Measurements from ENCODE around the gene SHMT2.

DNA sequence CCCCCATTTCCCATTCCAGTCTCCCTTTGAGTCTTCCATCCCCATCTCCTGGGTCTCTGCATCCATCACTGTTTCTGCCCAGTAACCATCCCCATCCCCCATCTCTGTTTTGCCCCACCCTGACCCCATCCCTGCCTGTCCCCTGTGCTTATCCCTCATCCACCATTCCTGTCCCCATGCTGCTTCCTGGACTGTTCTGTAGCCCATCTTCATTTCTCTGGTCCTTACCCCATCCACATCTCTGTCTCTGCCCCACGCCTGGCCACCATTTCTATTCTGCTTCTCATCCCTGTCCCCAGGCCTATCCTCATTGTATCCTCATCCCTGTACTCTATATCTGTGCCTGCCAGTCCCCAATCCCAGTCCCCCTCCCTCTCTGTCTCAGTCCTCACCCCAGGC is 8.7 kb upstream of the SHMT2 start:
- TF ChIP-seq, protein P1, sequence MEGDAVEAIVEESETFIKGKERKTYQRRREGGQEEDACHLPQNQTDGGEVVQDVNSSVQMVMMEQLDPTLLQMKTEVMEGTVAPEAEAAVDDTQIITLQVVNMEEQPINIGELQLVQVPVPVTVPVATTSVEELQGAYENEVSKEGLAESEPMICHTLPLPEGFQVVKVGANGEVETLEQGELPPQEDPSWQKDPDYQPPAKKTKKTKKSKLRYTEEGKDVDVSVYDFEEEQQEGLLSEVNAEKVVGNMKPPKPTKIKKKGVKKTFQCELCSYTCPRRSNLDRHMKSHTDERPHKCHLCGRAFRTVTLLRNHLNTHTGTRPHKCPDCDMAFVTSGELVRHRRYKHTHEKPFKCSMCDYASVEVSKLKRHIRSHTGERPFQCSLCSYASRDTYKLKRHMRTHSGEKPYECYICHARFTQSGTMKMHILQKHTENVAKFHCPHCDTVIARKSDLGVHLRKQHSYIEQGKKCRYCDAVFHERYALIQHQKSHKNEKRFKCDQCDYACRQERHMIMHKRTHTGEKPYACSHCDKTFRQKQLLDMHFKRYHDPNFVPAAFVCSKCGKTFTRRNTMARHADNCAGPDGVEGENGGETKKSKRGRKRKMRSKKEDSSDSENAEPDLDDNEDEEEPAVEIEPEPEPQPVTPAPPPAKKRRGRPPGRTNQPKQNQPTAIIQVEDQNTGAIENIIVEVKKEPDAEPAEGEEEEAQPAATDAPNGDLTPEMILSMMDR (conservative IDR thresholded peaks at IDR 0.05; ENCODE audit: low read depth, low read length), result no peak
- no peak for TF ChIP-seq EZH2 (IDR thresholded peaks at IDR 0.05; ENCODE audit: low read length, unreplicated experiment)
